GM19193 (cell line): ENCODE results near the gene ANO9.

Experiments
- POLR2A ChIP-seq: IDR thresholded peaks from 4 replicates; pipeline ENCODE4 v1.6.1; 2011; ENCODE audit not compliant: insufficient read depth, insufficient read length; ENCODE audit errors: extremely low read depth

Gene ANO9

GRCh38 chr11:441418-442274 lies at the start of gene ANO9:
Gene ANO9 (minus strand): TSS chr11:442011. CDS start chr11:441926, 85 bp downstream.
- peak; percentile 57 for TF ChIP-seq POLR2A

- no peak for TF ChIP-seq POLR2A
These were observed 49.5 kb upstream of the ANO9 start for GRCh38 chr11:491358-491757.

GRCh38 chr11:490930-491260 lies 49.1 kb upstream of the ANO9 start:
- TF ChIP-seq POLR2A: no peak

GRCh38 chr11:490186-490929 lies 48.5 kb upstream of the ANO9 start:
- no peak for TF ChIP-seq POLR2A

GRCh38 chr11:489610-490185 lies 47.9 kb upstream of the ANO9 start:
- no peak for TF ChIP-seq POLR2A

GRCh38 chr11:488992-489391 lies 47.2 kb upstream of the ANO9 start:
- no peak for TF ChIP-seq POLR2A

- no peak for TF ChIP-seq POLR2A
These were observed 46.8 kb upstream of the ANO9 start for GRCh38 chr11:488579-488978.

- TF ChIP-seq POLR2A: no peak
These were observed 46.3 kb upstream of the ANO9 start for GRCh38 chr11:488062-488461.

GRCh38 chr11:487571-488021 lies 45.8 kb upstream of the ANO9 start:
- no peak for TF ChIP-seq POLR2A

GRCh38 chr11:486189-486588 lies 44.4 kb upstream of the ANO9 start:
- no peak for TF ChIP-seq POLR2A

GRCh38 chr11:484616-485015 lies 42.8 kb upstream of the ANO9 start:
- no peak for TF ChIP-seq POLR2A

GRCh38 chr11:479311-479710 lies 37.5 kb upstream of the ANO9 start:
- TF ChIP-seq POLR2A: no peak

GRCh38 chr11:477052-477715 lies 35.4 kb upstream of the ANO9 start:
- no peak for TF ChIP-seq POLR2A

GRCh38 chr11:476416-476815 lies 34.6 kb upstream of the ANO9 start:
- no peak for TF ChIP-seq POLR2A

GRCh38 chr11:475941-476340 lies 34.1 kb upstream of the ANO9 start:
- no peak for TF ChIP-seq POLR2A
